ENCODE measurements around the gene TDG.

DNA sequence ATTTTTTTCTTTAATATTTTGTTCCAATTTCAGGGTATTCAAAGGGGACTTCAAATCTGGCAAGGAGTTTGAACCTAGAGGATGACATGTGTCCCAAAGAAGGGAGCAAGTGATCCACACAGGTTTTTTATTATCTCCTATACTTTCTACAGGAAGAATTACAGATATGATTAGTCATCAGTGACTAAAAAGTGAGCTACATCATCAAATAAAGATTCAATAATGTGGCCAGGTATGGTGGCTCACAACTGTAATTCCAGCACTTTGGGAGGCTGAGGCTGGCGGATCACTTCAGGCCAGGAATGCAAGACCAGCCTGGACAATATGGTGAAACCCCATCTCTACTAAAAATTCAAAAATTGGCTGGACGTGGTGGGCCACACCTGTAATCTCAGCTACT, 60.1 kb downstream of the TDG start:
- TF ChIP-seq, protein P1, sequence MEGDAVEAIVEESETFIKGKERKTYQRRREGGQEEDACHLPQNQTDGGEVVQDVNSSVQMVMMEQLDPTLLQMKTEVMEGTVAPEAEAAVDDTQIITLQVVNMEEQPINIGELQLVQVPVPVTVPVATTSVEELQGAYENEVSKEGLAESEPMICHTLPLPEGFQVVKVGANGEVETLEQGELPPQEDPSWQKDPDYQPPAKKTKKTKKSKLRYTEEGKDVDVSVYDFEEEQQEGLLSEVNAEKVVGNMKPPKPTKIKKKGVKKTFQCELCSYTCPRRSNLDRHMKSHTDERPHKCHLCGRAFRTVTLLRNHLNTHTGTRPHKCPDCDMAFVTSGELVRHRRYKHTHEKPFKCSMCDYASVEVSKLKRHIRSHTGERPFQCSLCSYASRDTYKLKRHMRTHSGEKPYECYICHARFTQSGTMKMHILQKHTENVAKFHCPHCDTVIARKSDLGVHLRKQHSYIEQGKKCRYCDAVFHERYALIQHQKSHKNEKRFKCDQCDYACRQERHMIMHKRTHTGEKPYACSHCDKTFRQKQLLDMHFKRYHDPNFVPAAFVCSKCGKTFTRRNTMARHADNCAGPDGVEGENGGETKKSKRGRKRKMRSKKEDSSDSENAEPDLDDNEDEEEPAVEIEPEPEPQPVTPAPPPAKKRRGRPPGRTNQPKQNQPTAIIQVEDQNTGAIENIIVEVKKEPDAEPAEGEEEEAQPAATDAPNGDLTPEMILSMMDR (IDR thresholded peaks at IDR 0.05) = no peak
- no peak for TF ChIP-seq POLR2A (IDR thresholded peaks at IDR 0.05)

Measured in esophagus squamous epithelium (tissue), 4 donors.